GM19468 (cell line): Measurements from ENCODE around the gene GLCE.
"Not testable (repeated sequence)": the region's sequence is repeated elsewhere in the genome, so short reads cannot be mapped to it uniquely, and the experiment has no call there.

Source experiments
- ATAC-seq: cut with Tn5 transposase; IDR thresholded peaks from one replicate; pipeline ENCODE4 v1.9.1; 2021; ENCODE audit warnings: mild to moderate bottlenecking, moderate library complexity, moderate number of reproducible peaks; ENCODE audit not compliant: unreplicated experiment; ENCODE audit errors: extremely low read depth

Gene GLCE

GRCh38 chr15:69292826-69293420, 132.5 kb downstream of the GLCE start:
- ATAC-seq = no peak

- ATAC-seq = no peak
Measured at GRCh38 chr15:69293741-69294615, 133.5 kb downstream of the GLCE start.

GRCh38 chr15:69296606-69297005, 136.2 kb downstream of the GLCE start:
- no peak for ATAC-seq

GRCh38 chr15:69297642-69298353, 137.4 kb downstream of the GLCE start:
- ATAC-seq = no peak

DNA sequence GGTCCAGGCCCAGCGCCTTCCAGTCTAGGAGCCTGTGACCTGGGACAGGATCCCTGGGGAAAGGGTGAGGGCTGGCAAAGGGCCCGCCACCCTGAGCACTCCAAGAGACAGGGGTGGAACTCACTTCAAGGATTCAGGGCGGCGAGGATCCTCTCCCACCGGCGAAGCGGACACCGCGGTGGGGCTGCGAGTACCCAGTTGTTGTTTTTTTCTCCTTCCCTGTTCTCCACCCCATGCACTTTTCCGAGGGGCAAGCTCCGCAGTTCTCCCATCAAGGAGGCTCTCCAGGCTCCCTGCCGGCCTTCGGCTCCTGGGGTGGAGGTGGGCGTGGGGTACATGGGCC, 137.9 kb downstream of the GLCE start:
- ATAC-seq = no peak

DNA sequence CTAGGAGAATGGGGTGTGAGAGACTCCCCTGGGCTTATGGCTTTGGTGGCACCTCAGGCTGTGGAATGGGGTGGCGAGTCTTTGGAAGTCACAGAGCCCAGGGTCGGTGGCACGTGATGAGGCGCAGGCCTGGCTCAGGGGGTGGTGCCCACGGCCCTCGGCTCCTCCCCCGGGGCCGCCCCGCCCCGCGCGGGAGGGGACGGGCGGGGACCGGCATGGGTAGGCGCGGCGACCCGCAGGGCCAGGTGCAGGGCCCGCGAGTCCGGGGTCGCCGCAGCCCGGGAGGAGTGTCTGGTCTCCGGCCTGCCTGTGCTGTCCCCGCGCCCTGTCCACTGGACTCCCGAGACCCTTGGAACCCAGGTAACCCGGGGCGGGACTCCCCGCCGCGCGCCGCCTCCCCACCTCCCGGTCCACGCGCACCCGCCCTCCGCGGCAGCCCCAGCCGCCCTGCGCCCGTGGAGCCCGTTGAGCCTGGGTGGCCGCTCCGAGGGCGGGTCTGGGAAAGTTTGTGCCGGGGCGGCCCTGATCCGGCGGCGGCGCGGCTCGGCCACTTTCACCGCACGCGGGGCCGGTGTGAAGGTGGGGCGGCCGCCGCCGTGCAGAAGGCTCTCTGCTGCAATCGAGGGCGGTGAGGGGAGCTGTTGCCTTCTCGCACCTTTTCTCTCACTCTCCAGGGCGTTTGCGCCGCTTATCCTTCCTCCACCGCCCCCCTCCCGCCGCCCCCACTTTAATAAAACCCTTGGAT, 138.4 kb downstream of the GLCE start, which contains the start of gene PAQR5:
TSS of gene PAQR5 (plus strand) at position 216 of the 745 bp plus-strand sequence. CDS start 61,169 bp downstream, outside the sequence.
- no peak for ATAC-seq

DNA sequence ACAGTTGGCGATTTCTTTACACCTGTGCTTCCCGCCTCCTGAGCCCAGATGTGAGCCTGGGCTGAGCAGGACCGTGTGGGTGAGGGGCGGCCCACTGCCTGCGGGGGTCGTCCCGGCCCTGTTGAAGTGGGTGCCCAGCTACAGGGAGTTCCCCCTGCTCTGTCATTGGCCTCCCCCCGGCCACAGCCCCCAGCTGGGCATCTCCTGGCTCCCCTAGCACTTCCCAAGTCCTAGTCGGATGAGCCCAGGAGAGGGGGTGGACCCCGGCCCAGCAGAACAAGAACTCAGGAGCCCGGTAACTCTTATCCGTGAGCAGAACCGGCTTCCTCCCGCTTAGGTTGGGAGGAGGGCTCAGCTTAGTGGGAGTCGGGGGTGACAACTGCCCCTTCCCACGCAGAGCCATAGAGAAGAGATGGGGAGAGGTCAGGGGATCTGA, 139.0 kb downstream of the GLCE start:
- ATAC-seq = no peak

DNA sequence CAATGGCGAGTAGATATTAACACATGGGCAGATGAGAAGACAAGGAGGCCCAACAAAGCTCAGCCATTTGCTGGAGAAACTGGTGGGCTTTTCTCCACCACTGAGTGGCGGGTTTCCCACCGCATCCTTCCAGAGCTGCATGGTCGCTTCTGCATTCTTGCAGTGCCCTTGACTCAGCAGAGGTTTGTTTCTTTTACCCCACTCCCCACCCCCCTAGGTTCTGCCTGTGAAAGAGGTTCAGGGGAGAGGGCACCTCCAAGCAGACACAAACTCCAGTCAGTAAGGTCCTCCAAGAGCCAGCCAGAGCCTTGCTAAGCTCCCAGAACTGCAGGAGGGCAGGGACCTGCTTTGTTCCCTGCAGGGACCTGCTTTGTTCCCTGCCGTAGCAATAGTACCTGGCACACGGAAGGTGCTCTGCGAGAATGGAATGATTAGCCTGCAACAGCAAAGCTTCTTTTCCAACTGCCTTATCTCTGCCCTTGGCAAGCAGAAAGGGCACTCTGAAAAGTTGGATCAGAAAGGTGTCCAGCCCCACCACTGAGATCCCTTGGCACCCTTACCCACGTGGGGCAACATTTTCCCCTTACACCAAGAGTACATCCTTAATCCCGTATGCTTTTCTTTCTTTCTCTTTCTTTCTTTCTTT, 139.6 kb downstream of the GLCE start:
- no peak for ATAC-seq

- ATAC-seq = not testable (repeated sequence)
Measured at GRCh38 chr15:69301101-69301500, 140.7 kb downstream of the GLCE start.

- ATAC-seq = not testable (repeated sequence)
Measured at GRCh38 chr15:69302087-69302486, 141.7 kb downstream of the GLCE start.

GRCh38 chr15:69302929-69303328, 142.5 kb downstream of the GLCE start:
- ATAC-seq = no peak

GRCh38 chr15:69303337-69304181, 143.1 kb downstream of the GLCE start:
- ATAC-seq = no peak

- ATAC-seq = no peak
Measured at GRCh38 chr15:69304182-69304545, 143.7 kb downstream of the GLCE start.

DNA sequence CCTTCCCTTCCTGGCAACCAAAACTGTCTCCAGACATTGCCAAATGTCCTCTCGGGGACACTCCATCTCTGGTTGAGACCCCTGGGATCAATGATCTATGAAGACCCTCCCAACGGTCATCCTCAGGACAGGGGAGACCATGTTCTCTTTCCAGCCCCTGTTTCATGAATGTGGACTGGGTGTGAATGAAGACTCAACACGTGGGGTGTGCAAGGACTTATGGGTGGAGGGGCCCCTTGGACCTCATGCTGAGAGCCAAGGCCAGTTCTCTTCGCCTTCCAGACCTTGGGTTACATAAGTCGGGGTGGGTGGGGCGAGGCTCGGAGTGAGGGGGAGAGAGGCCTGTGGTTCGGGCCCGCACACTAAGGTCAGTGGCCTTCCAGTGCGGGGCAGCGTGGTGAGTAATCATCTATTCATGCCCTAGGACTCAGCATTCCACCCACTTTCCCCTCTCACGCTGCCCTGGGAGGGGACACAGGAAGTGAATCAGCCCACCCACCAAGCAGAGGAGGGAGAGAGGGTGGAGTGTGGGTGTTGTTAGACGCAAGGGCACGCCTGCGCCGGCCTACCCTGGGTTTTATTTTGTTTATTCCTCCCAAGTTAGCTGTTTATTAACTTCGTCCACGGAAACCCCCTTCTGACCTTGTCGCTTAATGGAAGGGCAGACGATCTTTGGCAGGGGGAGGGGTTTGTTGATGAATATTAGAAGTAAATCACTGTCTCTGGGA, 144.9 kb downstream of the GLCE start:
- no peak for ATAC-seq

- no peak for ATAC-seq
Measured at GRCh38 chr15:69305933-69306568, 145.6 kb downstream of the GLCE start.

DNA sequence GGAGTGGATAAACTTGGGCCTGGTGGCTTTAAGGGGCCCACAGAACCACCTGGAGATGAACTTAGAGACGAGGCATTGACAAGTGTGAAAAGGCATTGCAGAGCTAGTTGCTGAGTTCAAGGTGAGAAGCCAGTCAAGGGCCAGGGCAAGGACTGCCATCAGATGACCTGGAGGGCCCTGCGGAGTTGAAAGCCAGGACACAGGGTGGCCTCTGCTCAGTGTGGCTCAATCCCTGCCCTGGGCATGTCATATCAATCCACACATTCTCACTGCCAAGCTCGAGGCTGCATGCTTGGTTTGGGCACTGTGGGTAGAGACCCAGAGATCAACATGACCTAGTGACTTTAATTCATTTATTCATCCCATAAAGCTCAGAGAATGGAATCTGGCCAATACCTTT, 147.5 kb downstream of the GLCE start:
- no peak for ATAC-seq

GRCh38 chr15:69308949-69309348, 148.5 kb downstream of the GLCE start:
- ATAC-seq = no peak

DNA sequence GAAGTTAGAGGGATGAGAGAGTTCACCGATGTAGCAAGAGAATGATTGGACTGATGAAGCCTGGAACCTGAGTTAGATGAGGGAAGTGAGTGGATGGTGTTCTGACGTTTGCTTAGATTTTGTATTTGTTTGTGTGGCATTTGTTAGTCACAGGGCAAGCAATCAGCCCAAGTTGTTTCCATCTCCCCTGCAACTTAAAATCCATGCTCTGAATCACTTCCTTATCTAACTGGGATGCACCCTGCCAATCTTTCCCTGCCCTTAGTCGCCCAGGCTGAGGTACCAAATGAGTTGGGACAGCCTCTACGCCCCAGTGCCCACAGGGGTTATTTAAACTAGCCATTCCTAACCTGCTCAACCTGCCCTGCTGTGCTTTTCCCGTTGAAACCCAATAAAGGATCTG, 150.9 kb downstream of the GLCE start:
- no peak for ATAC-seq
